Medulla oblongata (tissue), 1 donor: ENCODE measurements around the gene TCOF1.

Source experiments
- DNase-seq: peaks from one replicate; pipeline ENCODE4 v3.0.0-alpha.2; 2015; ENCODE audit errors: extremely low spot score

TCOF1 gene, protein sequence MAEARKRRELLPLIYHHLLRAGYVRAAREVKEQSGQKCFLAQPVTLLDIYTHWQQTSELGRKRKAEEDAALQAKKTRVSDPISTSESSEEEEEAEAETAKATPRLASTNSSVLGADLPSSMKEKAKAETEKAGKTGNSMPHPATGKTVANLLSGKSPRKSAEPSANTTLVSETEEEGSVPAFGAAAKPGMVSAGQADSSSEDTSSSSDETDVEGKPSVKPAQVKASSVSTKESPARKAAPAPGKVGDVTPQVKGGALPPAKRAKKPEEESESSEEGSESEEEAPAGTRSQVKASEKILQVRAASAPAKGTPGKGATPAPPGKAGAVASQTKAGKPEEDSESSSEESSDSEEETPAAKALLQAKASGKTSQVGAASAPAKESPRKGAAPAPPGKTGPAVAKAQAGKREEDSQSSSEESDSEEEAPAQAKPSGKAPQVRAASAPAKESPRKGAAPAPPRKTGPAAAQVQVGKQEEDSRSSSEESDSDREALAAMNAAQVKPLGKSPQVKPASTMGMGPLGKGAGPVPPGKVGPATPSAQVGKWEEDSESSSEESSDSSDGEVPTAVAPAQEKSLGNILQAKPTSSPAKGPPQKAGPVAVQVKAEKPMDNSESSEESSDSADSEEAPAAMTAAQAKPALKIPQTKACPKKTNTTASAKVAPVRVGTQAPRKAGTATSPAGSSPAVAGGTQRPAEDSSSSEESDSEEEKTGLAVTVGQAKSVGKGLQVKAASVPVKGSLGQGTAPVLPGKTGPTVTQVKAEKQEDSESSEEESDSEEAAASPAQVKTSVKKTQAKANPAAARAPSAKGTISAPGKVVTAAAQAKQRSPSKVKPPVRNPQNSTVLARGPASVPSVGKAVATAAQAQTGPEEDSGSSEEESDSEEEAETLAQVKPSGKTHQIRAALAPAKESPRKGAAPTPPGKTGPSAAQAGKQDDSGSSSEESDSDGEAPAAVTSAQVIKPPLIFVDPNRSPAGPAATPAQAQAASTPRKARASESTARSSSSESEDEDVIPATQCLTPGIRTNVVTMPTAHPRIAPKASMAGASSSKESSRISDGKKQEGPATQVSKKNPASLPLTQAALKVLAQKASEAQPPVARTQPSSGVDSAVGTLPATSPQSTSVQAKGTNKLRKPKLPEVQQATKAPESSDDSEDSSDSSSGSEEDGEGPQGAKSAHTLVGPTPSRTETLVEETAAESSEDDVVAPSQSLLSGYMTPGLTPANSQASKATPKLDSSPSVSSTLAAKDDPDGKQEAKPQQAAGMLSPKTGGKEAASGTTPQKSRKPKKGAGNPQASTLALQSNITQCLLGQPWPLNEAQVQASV (N-terminal part only)

DNA sequence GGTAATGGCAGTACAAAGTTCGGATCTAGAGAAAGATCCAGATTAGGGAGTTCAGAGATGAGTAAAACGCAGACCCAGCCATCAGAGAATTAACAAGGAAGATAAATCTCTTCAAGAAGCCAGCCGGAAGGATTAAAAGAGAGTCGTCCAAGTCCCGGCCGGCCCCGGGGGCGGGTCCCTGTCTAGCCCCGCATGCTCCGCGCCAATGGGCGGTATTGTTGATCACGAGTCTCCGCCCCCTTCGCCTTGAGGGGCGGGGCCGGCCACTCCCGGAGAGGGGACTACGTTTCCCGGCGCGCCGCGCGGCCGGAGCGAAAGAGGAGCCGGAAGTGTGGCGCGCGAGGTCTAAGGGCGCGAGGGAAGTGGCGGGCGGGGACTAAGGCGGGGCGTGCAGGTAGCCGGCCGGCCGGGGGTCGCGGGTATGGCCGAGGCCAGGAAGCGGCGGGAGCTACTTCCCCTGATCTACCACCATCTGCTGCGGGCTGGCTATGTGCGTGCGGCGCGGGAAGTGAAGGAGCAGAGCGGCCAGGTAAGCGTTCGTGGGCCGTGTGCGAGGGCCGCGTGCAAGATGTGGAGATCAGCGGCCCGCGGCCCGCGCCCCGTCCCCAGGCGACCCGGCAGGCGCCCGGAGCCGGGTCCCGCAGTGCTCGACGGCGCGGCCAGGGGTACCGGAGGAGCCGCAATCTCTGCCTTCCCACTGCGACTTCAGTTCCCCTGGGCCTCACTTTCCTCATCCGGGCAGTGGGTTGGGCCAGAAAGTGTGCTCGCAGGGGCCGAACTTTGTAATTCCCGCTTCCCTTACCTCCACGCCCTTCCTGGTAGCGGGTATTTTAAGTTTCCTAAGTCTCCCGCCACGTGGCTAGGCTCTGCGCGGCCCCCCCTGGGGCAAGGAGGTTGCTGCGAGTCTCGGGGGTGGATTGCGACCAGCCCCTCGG lies at the start of gene TCOF1:
Gene TCOF1, plus strand, starts transcription at position 372 of the 935 bp plus-strand sequence. Its CDS starts 50 bp downstream, at position 422.
- peak; percentile 98 for DNase-seq

DNA sequence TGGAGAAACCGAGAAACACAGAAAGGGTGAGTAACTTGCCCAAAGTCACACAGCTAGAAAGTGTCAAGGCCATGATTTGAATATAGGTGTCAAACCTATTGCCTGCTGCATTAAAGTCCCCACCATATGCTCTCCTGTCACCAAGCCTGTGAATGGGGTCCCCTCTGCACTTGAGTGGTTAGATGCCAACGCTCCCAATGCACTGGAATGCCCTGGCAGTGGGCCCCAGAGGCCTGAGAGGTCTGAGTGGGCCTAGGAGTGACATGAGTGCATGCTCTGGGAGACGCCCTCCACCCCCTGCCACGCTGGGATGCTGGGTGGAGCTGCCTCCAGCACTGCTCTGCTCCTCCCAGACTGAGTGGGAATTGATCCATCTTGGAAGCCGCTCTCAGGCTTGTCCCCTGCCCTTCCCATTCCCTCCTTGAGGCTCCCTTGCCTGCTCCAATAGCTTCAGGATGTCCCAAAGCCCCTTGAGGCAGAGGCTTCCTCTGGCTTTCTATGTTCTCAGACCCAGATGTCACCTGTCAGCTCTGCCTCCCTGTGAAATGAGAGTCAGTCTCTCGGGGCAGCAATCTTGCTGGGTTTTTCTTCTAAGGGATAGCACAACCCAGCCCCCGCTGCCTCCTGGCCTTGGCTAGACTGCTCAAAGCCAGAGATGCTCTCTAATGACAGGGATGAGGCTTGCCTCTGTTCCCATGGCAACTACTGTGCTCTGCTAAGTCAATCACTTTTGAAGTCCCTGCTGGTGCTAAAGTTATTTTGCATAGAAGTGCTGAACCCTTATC lies 48.2 kb upstream of the TCOF1 start:
- peak; percentile 44 for DNase-seq

DNA sequence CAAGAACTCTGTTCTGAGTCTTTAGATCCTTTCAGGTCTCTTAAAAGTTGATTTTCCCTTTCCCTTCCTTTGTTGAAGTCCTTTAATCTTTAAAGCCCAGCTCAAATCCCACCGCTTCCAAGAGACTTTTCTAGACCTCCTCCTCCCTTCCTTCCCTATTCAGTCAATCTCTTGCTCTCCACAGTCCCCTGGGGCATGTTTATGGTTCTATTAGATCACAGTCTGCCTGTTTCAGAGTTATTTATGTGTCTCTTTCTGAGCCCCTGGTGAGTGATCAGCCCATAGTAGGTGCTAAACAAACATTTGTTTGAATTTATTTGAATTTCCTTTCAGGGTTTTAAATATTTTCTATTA lies 47.6 kb upstream of the TCOF1 start:
- DNase-seq = no peak

DNA sequence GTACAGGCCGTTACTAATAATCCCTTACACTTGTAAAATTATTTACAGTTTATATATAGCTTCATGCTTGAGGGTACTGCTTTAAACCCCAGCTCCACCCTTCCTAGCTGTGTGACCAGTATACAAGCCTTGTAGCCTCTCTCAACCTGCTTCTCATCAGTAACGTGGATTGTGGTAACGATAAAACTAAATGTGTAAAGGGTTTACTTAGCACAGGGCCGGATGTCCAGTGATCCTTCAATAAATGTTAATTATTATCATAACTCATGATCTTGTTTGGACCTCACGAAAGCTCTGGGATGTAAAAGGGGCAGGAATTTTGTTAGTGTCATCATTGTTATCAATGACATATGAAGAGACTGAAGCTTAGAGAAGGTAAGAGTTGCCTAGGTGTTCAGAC lies 47.3 kb upstream of the TCOF1 start:
- no peak for DNase-seq

DNA sequence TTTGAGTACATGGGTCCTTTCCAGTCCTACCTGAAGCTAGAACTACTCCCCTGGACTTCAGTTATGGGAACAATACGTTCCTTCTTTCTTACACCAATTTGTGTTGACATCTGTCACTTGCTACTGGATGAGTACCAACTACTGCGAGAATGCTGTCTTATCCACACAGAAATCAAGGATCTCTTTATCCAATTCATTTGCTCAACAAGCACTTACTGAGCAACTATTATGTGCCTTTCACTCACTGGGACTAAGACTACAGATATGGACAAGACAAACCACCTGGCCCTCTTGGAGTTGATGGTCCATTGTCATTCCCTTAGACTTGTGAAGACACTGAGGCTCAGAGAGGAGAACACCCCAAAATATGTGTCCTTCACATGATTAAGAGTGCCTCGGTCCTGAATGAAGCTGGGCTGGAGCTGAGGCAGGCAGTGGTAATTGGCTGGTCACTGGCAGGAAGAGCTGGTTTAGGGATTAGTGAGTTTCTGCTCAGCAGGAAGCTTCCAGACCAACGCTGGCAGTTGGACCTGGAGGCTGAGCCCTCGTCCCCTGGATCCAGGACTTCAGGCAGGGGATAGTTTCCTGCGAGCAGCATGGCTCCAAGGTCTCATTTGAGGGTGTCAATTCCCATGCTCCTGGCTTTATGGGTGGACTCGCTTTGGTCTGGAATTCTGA lies 46.3 kb upstream of the TCOF1 start:
- no peak for DNase-seq

DNA sequence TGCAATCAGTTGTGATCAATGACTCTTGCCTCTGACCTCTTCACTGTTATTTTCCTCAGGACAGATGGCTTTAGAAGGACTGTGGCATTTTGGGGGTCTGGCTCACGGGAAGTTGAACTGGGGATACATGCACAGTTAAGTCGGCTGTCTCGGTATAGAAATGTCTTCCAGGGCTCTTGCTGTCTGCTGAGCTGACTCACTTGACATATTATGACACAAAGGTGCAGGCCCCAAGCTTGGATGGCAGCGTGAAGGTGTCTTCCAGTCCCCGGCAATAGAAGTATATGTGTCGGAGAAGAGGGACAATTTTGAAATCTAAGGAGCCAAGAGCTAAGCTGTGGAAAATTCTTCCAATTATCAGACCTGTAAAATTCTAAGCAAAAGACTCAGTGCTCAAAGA lies 45.0 kb upstream of the TCOF1 start:
- no peak for DNase-seq

DNA sequence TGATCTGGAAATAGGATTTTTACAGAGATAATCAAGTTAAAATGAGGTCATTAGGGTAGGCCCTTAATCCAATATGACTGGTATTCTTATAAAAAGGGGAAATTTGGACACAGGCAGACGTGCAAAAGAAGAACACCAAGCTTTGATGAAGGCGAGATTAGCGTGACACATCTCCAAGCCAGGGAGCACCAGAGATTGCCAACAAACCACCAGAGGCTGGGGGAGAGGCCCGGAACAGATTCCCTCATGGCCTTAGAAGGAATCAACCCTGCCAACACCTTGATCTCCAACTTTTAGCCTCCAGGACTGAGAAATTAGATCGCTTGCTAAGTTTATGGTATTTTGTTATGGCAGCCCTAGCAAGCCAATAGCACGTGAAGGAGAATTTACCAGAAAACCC lies 44.0 kb upstream of the TCOF1 start:
- DNase-seq = no peak

DNA sequence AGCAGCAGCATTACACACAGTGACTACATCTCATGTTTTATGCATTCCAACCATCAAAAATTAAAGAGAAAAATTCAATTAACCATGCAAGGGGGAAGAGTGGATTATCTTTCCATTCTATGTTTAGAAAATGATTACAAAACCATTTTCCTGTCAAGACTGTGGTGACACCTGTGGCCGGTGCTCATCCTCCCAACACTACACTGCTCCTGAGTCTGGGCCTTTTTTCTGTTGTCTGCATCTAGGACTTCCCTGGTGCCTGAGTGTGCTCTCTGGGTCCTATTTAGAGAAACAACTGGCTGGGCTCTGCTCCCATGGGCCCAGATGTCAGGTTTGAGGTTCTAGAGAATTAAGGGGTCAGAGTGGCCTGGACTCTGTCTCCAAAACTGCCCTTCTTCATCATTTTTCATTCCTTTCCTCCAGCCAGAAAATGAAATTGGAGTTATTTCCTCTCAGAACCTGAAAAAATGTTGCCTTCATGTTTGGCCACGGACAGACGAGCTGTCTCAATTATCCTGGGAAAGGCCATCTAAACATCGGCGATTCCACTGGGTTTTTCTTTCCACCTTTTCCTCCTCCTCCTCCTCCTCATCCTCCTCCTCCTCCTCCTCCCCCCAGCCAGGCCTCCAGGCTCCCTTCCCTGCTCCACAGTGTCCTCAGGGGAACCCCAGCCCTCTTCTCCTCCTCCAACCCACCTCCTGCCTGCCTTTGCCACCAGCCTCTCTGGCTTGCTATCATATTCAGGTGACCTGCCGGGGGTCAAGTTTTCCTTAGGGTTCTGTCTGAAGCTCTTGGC lies 43.4 kb upstream of the TCOF1 start:
- DNase-seq = no peak

DNA sequence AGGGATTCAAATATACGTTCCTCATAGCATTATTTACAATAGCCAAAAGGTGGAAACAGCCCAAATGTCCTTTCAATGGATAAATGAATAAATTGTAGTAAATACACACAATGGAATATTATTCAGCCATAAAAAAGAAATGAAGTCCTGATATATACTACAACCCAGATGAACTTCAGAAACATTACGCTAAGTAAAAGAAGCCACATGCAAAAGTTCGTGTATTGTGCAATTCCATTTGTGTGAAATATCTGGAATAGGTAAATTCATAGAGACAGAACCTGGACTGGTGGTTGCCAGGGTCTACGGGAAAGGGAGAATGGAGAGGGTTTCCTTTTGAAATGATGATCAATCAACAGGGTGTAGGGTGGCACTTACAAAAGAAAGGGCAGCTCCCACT lies 42.3 kb upstream of the TCOF1 start:
- DNase-seq = no peak

DNA sequence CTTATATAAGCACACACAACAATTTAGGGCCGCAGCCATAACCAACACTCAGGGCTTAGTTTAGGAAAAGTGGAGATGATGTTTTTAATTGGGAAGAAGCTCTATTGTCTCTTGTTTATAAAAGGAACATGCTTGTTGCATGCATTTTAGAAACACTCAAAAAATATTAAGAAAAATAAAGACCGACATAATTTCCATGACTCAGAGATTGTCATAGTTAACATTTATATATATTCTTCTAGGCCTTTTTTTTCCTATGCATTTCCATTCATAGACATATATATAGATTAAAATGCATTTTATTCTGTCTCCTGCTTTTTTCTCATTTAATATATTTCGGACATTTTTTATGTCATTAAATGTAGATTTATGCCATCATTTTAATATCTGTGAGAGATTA lies 41.2 kb upstream of the TCOF1 start:
- no peak for DNase-seq

DNA sequence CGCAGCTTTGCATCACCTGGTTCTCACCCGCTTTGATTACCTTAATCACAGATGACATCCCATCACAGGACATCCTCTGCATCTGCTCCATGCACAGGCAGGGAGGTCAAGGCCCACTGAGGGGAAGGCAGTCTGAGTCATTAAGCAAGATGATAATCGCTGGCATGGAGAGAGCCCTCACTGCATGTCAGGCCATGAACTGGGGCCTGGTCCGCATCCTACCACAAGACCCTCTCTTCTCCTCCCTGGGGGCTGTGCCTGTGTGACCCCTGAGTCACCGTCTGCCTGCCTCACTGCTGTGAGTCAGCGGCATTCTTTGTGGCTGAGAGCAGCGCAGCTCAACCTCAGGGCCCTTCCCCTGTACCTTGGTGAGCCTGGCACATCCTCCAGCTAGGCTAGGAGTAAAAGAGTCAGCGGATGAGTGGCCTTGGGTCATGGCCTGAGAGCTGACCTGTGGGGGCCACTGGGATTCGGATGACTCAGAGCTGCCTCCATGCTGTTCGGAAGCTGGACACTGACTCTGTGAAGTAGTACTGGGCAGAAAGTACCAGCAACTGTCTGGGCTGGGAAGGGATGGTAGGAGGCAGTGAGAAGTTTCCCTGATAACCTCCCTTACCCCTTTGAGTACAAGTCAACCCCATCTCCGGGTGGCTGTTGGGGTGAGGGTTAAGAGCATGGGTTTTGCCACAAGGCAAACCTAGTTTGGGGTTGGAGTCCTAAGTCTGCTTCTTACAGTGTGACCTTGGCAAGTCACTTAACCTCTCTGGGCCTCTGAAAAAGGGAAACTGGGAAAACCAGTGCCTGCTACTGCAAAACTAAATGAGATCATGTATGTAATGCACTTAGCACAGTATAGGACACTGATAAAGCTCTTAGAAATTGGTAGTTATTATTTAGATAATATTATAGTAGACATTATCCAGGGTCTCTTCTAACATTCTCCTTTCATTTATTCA lies 40.2 kb upstream of the TCOF1 start:
- no peak for DNase-seq

DNA sequence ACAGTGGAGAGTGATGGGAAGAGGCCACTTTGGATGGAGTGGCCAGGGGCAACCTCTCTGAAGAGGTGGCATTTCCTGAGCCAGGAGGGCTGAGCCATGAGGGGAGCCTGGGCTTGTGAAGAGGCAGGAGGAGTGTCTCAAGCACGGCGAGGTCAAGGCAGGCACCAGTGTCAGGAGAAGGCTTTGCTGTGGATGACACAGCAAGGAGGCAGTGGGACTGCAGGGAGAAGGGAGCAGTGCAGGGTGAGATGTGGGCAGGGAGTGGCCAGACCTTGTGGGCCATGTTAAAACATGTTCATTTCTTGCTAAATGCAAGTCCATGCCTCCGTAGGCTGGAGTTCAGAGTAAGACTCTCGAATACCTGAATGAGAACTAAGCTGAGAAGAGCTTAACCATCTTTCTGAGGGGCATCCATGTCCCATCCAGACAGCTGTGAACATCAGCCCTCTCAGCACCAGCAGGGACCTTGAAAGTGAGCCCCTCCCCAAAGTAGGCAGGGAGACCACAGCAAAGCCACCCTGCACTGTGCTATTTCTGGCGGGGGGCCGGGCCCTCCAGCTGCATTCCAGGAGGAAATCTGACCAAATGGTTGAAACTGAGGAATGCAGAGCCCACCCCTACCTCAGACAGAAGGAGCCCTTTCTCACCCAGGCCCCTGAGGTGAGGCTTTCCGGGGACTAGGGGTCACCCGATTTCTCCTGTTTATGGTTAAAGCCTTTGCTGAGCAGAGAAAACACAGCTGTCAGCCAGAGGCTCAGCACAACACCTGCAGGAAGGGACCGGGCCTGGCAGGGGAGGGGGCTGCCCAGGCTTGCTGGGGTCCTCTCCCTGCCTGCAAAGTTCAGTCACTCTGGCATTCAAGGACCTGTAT lies 38.6 kb upstream of the TCOF1 start:
- no peak for DNase-seq

DNA sequence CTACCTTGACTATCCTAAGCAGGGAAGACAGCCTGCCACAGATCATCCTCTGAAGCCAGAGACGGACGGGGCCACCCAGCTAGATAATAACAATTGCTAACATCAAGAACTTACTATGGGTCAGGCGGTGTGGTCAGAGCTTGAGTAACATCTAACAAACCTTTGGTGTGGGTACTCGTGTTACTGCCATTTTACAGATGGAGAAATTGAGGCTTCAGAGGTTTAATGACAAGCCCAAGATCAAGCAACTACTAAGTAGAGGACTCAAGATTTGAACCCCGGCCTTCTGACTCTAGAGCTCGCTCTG lies 38.1 kb upstream of the TCOF1 start:
- DNase-seq = no peak

DNA sequence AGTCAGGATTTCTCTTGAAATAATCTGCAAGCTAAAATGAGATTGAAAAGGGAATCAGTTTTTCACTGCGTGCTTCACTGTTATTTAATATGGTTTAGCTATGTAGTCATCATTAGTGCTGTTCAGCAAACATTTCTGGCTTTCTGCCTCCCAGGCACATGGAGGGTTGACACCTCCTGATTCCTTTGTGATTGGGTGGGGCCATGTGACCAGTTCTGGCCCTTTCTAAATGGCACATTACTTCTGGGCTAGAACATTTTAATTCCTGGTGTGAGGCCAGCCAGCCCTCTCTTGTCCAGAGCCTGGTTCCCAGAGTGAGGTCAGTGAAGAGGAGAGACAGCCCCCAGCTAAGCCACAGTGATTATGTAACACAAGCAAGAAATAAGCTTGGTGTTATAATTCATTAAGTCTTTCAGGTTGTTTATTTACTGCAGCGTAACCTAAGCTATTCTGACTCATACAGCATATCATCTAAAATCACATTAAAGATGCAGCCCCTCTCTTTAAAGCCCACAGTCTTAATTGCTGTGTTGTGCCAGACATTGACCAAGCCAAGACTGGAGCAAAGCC lies 37.4 kb upstream of the TCOF1 start:
- DNase-seq = peak; percentile 93

DNA sequence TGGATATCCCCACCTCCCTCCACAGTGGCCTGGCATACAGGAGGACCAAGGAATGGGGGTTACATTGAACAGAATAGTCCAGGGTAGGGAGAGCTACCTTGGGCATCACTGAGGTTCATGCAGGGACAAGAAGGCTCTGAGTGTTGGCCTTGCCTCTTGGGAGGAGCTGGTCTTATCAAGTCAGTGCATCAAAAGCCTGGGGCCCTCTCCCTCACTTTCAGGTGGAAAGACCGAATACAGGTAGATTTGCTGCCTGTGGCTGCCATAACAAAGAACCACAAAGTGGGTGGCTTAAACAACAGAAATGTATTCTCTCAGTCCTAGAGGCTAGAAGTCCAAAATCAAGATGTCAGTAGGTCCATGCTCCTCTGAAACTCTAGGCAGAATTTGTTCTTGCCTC lies 36.3 kb upstream of the TCOF1 start:
- no peak for DNase-seq

DNA sequence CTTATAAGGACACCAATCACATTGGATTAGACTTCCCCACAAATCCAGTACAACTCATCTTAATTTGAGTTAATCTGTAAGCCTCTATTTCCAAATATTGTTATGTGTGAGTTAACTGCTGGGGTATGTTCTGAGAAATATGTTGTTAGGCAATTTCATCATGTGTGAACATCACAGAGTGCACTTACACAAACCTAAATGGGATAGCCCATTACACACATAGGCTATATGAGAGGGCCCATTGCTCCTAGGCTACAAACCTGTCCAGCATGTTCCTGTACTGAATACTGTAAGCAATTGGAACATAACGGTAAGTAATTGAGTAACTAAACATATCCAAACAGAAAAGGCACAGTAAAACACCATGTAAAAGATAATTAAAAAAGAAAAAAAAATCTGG lies 35.7 kb upstream of the TCOF1 start:
- DNase-seq = no peak
